Measurements from ENCODE around the gene UMODL1. TPM values are rescaled to one million over a fixed set of nuclear protein-coding genes. Genes with fewer than 3 reads are reported as not detected.

Gene UMODL1
- total RNA-seq, 1 experiment from 2014 or later: not detected

- H4K20me1 ChIP-seq (ENCODE audit: insufficient read depth): no peaks in the 10 kb centered on the region
- no peaks in the 10 kb centered on the region for H3K79me2 ChIP-seq (ENCODE audit: low read depth)
- no peaks in the 10 kb centered on the region for H3K36me3 ChIP-seq (ENCODE audit: low read depth)
- no peak overlapping the region for H3K4me3 ChIP-seq
- no TSS peak for BruUV-seq (replicated peaks)
- DNase-seq: no peak
- H2AFZ ChIP-seq: no peak overlapping the region
- no peaks in the 10 kb centered on the region for H3K9me3 ChIP-seq (ENCODE audit: insufficient read depth, low read depth)
- intact Hi-C loops (cut with micrococcal nuclease; ENCODE audit: unreplicated experiment): no loop called here
- H3K4me1 ChIP-seq (replicated peaks; ENCODE audit: insufficient read depth): no peaks in the 10 kb centered on the region
- H3K9me2 ChIP-seq (ENCODE audit: insufficient read depth): no peaks in the 10 kb centered on the region
- H3K27ac ChIP-seq: no peak overlapping the region
- POLR2A ChIA-PET (ENCODE audit: unreplicated experiment): no interaction called here
- H3F3A ChIP-seq (ENCODE audit: insufficient read depth, low read depth): no peaks in the 10 kb centered on the region
- CTCF ChIA-PET: interaction anchor here (0.8 kb wide), 1 partner anchor 72 kb away, joined by 4 read pairs; no protein-coding TSS in a partner anchor
- H3K4me2 ChIP-seq: no peak overlapping the region
- no peak for TF ChIP-seq EZH2 (IDR thresholded peaks at IDR 0.05; ENCODE audit: low read depth)
- no peak for TF ChIP-seq CTCF (conservative IDR thresholded peaks at IDR 0.05)
- H3K27me3 ChIP-seq (ENCODE audit: insufficient read depth, low read depth): no peaks in the 10 kb centered on the region
Measured at GRCh38 chr21:42148097-42148496, 77.0 kb downstream of the UMODL1 start.

DNA sequence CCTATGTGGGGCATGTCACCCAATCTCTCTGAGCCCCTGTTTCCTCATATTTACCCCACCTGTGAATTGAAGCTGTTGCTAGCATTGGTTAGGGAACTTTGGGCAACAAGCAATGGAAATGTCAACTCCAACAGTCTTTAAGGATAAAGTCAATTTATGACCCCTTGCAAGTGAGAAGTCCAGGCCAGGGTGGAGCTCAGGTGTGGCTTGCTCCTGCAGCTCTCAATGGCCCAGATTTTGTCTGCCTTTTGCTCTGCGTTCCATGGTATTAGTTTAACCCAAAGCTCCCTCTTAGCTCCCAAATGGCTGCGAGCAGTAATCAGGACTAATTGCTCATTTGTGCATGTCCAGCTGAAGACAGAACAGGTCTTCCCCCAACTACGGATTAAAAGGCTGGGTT lies 77.5 kb downstream of the UMODL1 start:
- ChIA-PET POLR2A (ENCODE audit: unreplicated experiment) (no interaction called here), CTCF (no interaction called here)
- BruUV-seq (replicated peaks): no TSS peak
- Histone ChIP-seq H3K27me3 (ENCODE audit: insufficient read depth, low read depth) (no peaks in the 10 kb centered on the region), H3K36me3 (ENCODE audit: low read depth) (no peaks in the 10 kb centered on the region), H3K9me3 (ENCODE audit: insufficient read depth, low read depth) (no peaks in the 10 kb centered on the region), H3K4me1 (replicated peaks; ENCODE audit: insufficient read depth) (no peaks in the 10 kb centered on the region), H3K9me2 (ENCODE audit: insufficient read depth) (no peaks in the 10 kb centered on the region), H3K79me2 (ENCODE audit: low read depth) (no peaks in the 10 kb centered on the region), H4K20me1 (ENCODE audit: insufficient read depth) (no peaks in the 10 kb centered on the region), H3K27ac (no peak overlapping the region), H3K4me2 (no peak overlapping the region), H3F3A (ENCODE audit: insufficient read depth, low read depth) (no peaks in the 10 kb centered on the region), H2AFZ (no peak overlapping the region), H3K4me3 (no peak overlapping the region)
- intact Hi-C loops (cut with micrococcal nuclease; ENCODE audit: unreplicated experiment): no loop called here
- no peak for TF ChIP-seq EZH2 (IDR thresholded peaks at IDR 0.05; ENCODE audit: low read depth)
- no peak for TF ChIP-seq CTCF (conservative IDR thresholded peaks at IDR 0.05)
- DNase-seq: no peak

DNA sequence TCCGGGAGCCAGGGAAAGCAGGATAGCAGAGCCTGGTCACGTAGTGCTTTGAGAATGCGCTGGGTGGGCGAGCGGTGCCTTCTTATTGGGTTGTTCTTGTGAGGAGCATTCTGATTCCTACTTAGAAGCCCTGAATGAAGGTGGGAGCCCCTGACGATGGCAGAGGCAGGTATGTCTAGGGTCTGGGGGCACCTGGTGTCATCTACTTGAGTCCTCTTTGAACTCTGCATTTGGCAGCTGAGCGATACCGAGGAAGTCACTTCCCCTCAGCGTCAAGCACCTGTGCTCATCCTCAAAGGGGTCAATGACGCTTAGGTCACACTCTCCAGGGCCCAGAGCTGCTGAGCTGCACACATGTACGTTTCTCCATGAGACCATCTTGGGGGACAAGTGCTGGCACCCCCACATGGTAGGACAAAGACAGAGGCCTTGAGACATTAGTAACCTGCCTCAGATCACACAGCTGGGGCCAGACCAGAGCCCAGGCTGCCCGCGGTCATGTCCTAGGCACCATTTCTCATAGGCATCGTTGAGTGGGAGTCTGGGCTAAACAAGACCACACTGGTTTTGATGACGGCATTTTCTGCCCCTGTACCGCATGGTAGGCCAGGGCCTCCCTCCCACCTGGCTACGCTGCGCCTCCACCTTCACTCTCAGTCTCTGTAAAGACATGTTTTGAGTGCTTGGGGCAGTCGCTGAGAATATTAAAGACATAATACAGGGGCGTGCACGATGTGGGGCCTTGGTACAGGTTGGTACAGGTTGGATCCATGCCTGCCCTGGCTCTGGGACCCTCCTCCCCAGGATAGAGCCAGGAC lies 78.7 kb downstream of the UMODL1 start:
- Histone ChIP-seq H3K36me3 (ENCODE audit: low read depth) (no peaks in the 10 kb centered on the region), H2AFZ (no peak overlapping the region), H3K79me2 (ENCODE audit: low read depth) (no peaks in the 10 kb centered on the region), H3K27ac (no peak overlapping the region), H3K4me3 (no peak overlapping the region), H4K20me1 (ENCODE audit: insufficient read depth) (no peaks in the 10 kb centered on the region), H3K4me1 (replicated peaks; ENCODE audit: insufficient read depth) (no peaks in the 10 kb centered on the region), H3K9me3 (ENCODE audit: insufficient read depth, low read depth) (no peaks in the 10 kb centered on the region), H3K4me2 (no peak overlapping the region), H3K27me3 (ENCODE audit: insufficient read depth, low read depth) (no peaks in the 10 kb centered on the region), H3F3A (ENCODE audit: insufficient read depth, low read depth) (no peaks in the 10 kb centered on the region), H3K9me2 (ENCODE audit: insufficient read depth) (no peaks in the 10 kb centered on the region)
- intact Hi-C loops (cut with micrococcal nuclease; ENCODE audit: unreplicated experiment): no loop called here
- CTCF ChIA-PET: no interaction called here
- TF ChIP-seq EZH2 (IDR thresholded peaks at IDR 0.05; ENCODE audit: low read depth): no peak
- TF ChIP-seq CTCF (conservative IDR thresholded peaks at IDR 0.05): no peak
- DNase-seq: no peak
- BruUV-seq (replicated peaks): no TSS peak
- POLR2A ChIA-PET (ENCODE audit: unreplicated experiment): no interaction called here
